Measurements from ENCODE around the gene VPS37B. TPM values are rescaled to one million over a fixed set of nuclear protein-coding genes. Genes with fewer than 3 reads are reported as not detected.

Gene VPS37B
- total RNA-seq, 1 donor from 2014 or later, result 29.1 TPM

- no peak for DNase-seq (ENCODE audit: low spot score in 2 of 2, unreplicated experiment in 2 of 2)
- Mint-ChIP-seq H3K36me3 (peaks cover 16% of the 10 kb centered on the region), H3K4me1 (peaks cover 26% of the 10 kb centered on the region), H3K27me3 (ENCODE audit: low read depth) (no peaks in the 10 kb centered on the region), H3K27ac (no peak overlapping the region), H3K4me3 (no peak overlapping the region), H3K9me3 (no peaks in the 10 kb centered on the region)
- no peak for TF ChIP-seq CTCF (IDR thresholded peaks at IDR 0.05; ENCODE audit: unreplicated experiment)
Measured at GRCh38 chr12:122867691-122868461, 28.0 kb downstream of the VPS37B start.

- no peak overlapping the region for H3K4me3 Mint-ChIP-seq
- no peaks in the 10 kb centered on the region for H3K27me3 Mint-ChIP-seq (ENCODE audit: low read depth)
Measured at GRCh38 chr12:122866950-122867607, 28.8 kb downstream of the VPS37B start.

GRCh38 chr12:122866379-122866778, 29.5 kb downstream of the VPS37B start:
- Mint-ChIP-seq H3K27ac (no peak overlapping the region), H3K4me3 (no peak overlapping the region), H3K4me1 (peaks cover 12% of the 10 kb centered on the region), H3K27me3 (ENCODE audit: low read depth) (no peaks in the 10 kb centered on the region), H3K9me3 (no peaks in the 10 kb centered on the region), H3K36me3 (peaks cover 16% of the 10 kb centered on the region)
- no peak for DNase-seq (ENCODE audit: low spot score in 2 of 2, unreplicated experiment in 2 of 2)
- no peak for TF ChIP-seq CTCF (IDR thresholded peaks at IDR 0.05; ENCODE audit: unreplicated experiment)

More at GRCh38 chr12:122866950-122867607, 28.8 kb downstream of the VPS37B start:
- DNase-seq (ENCODE audit: low spot score in 2 of 2, unreplicated experiment in 2 of 2), result no peak
- no peak for TF ChIP-seq CTCF (IDR thresholded peaks at IDR 0.05; ENCODE audit: unreplicated experiment)
- H3K36me3 Mint-ChIP-seq, result peaks cover 16% of the 10 kb centered on the region
- no peak overlapping the region for H3K27ac Mint-ChIP-seq
- no peaks in the 10 kb centered on the region for H3K9me3 Mint-ChIP-seq
- peaks cover 19% of the 10 kb centered on the region for H3K4me1 Mint-ChIP-seq

- Mint-ChIP-seq H3K27ac (no peak overlapping the region), H3K4me1 (peaks cover 4% of the 10 kb centered on the region), H3K27me3 (ENCODE audit: low read depth) (no peaks in the 10 kb centered on the region), H3K36me3 (peaks cover 13% of the 10 kb centered on the region), H3K9me3 (no peaks in the 10 kb centered on the region), H3K4me3 (no peak overlapping the region)
- peak; percentile 26 for TF ChIP-seq CTCF (IDR thresholded peaks at IDR 0.05; ENCODE audit: unreplicated experiment)
- no peak for DNase-seq (ENCODE audit: low spot score in 2 of 2, unreplicated experiment in 2 of 2)
Measured at GRCh38 chr12:122865268-122866231, 30.4 kb downstream of the VPS37B start.

GRCh38 chr12:122864894-122865253, 31.1 kb downstream of the VPS37B start:
- no peak for TF ChIP-seq CTCF (IDR thresholded peaks at IDR 0.05; ENCODE audit: unreplicated experiment)
- H3K27ac Mint-ChIP-seq, result peak overlapping the region; percentile 39
- no peak for DNase-seq (ENCODE audit: low spot score in 2 of 2, unreplicated experiment in 2 of 2)
- peaks cover 13% of the 10 kb centered on the region for H3K36me3 Mint-ChIP-seq
- no peaks in the 10 kb centered on the region for H3K27me3 Mint-ChIP-seq (ENCODE audit: low read depth)
- peaks cover 4% of the 10 kb centered on the region for H3K4me1 Mint-ChIP-seq
- no peaks in the 10 kb centered on the region for H3K9me3 Mint-ChIP-seq
- H3K4me3 Mint-ChIP-seq, result no peak overlapping the region
